Lower lobe of right lung (tissue), 2 donors: ENCODE measurements around the gene RAET1E. TPM values are rescaled to one million over a fixed set of nuclear protein-coding genes. Genes with fewer than 3 reads are reported as not detected.
A peak's percentile ranks its signal among the peaks of the same experiment; 100 is the strongest.
"Not testable (repeated sequence)": the region's sequence is repeated elsewhere in the genome, so short reads cannot be mapped to it uniquely, and the experiment has no call there.

Source experiments
- ATAC-seq, 2 donors: fragments of 200-7000 bp; cut with Tn5 transposase; one replicate each; pipeline ENCODE4 v1.9.1; 2020 to 2022; ENCODE audit warnings: mild to moderate bottlenecking in 2 of 2, moderate library complexity in 2 of 2
- DNase-seq: peaks from one replicate; pipeline ENCODE4 v3.0.0-alpha.2; 2020
- H3K27ac ChIP-seq: fragments of 200-600 bp; one replicate; pipeline ENCODE4 v1.8.0; 2022
- H3K27me3 ChIP-seq: fragments of 200-600 bp; one replicate; pipeline ENCODE4 v1.8.0; 2022; ENCODE audit warnings: low read depth
- H3K36me3 ChIP-seq: fragments of 200-600 bp; one replicate; pipeline ENCODE4 v1.8.0; 2022; ENCODE audit warnings: mild to moderate bottlenecking
- H3K4me1 ChIP-seq: fragments of 200-600 bp; one replicate; pipeline ENCODE4 v1.8.0; 2022
- H3K4me3 ChIP-seq: fragments of 200-600 bp; one replicate; pipeline ENCODE4 v1.8.0; 2022; ENCODE audit warnings: mild to moderate bottlenecking
- H3K9me3 ChIP-seq: fragments of 200-600 bp; one replicate; pipeline ENCODE4 v1.8.0; 2022
- intact Hi-C: fragments of 100-400 bp; cut with DNase I; formaldehyde crosslinking; loops from one replicate; pipeline ENCODE4 v1.11.0; 2022
- total RNA-seq: library from RNA; stranded (reverse); fragmentation: NEBNext Ultra II Directional; extraction: Animal tissue kit (Norgen Biotek cat#: 25700); gene quantifications from one replicate; pipeline ENCODE4 v1.2.1, GENCODE V29; 2021
- TF ChIP-seq, protein P1 (sequence below): fragments of 200-600 bp; IDR thresholded peaks from one replicate; pipeline ENCODE4 v1.8.0; 2022; ENCODE audit warnings: antibody characterized with exemption, mild to moderate bottlenecking
- donor health status: DM: no; HTN: yes; CAD: no; lungs with severe emphysema.

The RAET1E gene
- total RNA-seq, 1 donor from 2014 or later: not detected

- H3K27me3 ChIP-seq: no peaks in the 10 kb centered on the region
- TF ChIP-seq, protein P1, sequence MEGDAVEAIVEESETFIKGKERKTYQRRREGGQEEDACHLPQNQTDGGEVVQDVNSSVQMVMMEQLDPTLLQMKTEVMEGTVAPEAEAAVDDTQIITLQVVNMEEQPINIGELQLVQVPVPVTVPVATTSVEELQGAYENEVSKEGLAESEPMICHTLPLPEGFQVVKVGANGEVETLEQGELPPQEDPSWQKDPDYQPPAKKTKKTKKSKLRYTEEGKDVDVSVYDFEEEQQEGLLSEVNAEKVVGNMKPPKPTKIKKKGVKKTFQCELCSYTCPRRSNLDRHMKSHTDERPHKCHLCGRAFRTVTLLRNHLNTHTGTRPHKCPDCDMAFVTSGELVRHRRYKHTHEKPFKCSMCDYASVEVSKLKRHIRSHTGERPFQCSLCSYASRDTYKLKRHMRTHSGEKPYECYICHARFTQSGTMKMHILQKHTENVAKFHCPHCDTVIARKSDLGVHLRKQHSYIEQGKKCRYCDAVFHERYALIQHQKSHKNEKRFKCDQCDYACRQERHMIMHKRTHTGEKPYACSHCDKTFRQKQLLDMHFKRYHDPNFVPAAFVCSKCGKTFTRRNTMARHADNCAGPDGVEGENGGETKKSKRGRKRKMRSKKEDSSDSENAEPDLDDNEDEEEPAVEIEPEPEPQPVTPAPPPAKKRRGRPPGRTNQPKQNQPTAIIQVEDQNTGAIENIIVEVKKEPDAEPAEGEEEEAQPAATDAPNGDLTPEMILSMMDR: no peak
- H3K9me3 ChIP-seq: no peaks in the 10 kb centered on the region
- peaks cover 42% of the 10 kb centered on the region for H3K4me1 ChIP-seq
- intact Hi-C loops: no loop called here
- H3K4me3 ChIP-seq: no peak overlapping the region
- H3K27ac ChIP-seq: no peak overlapping the region
- H3K36me3 ChIP-seq: no peaks in the 10 kb centered on the region
- ATAC-seq (peak; percentile 58 to 69), DNase-seq (no peak)
Measured at GRCh38 chr6:149855040-149855654, 42.8 kb downstream of the RAET1E start.

- DNase-seq: peak; percentile 70
- no peaks in the 10 kb centered on the region for H3K27me3 ChIP-seq
- H3K4me1 ChIP-seq: peaks cover 41% of the 10 kb centered on the region
- H3K27ac ChIP-seq: no peak overlapping the region
- H3K4me3 ChIP-seq: no peak overlapping the region
- H3K36me3 ChIP-seq: no peaks in the 10 kb centered on the region
- no peaks in the 10 kb centered on the region for H3K9me3 ChIP-seq
- intact Hi-C loops: no loop called here
- ATAC-seq: peak; percentile 72 to 77
- TF ChIP-seq, protein P1: no peak
Measured at GRCh38 chr6:149854532-149854931, 43.4 kb downstream of the RAET1E start.

- H3K27me3 ChIP-seq, H3K9me3 ChIP-seq, H3K36me3 ChIP-seq, ATAC-seq, H3K27ac ChIP-seq, H3K4me3 ChIP-seq, intact Hi-C loops, DNase-seq: not testable (repeated sequence)
- H3K4me1 ChIP-seq: peaks cover 38% of the 10 kb centered on the region
Measured at GRCh38 chr6:149854017-149854416, 43.9 kb downstream of the RAET1E start.

GRCh38 chr6:149852881-149853280 lies 45.0 kb downstream of the RAET1E start:
- intact Hi-C loops: no loop called here
- no peaks in the 10 kb centered on the region for H3K27me3 ChIP-seq
- peaks cover 38% of the 10 kb centered on the region for H3K4me1 ChIP-seq
- TF ChIP-seq, protein P1: no peak
- no peak for ATAC-seq
- no peak for DNase-seq
- H3K36me3 ChIP-seq: no peaks in the 10 kb centered on the region
- no peak overlapping the region for H3K4me3 ChIP-seq
- H3K27ac ChIP-seq: peak overlapping the region; percentile 14
- no peaks in the 10 kb centered on the region for H3K9me3 ChIP-seq

DNA sequence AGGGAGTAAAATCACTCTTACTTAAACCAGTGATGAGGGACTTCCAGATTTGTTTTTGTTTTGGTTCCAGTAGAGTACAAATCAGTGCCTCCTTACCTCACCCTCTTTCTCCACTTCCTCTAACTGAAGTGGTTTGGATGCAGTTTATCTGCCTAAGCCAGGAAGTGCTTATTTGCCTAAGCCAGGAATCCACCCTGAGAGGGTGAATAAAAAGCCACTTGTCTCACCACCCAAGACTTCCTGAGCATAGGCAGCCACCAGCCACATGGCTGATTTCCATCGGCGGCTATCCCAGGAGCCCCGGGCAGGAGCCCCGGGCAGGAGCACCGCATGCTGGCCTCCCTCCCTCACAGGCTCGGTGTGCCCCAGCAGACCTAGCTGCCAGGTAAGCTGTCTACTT lies 45.7 kb downstream of the RAET1E start:
- TF ChIP-seq, protein P1: no peak
- H3K27ac ChIP-seq: peak overlapping the region; percentile 14

GRCh38 chr6:149851461-149852110 lies 46.3 kb downstream of the RAET1E start:
- H3K36me3 ChIP-seq: no peaks in the 10 kb centered on the region
- peaks cover 46% of the 10 kb centered on the region for H3K4me1 ChIP-seq
- ATAC-seq: no peak
- H3K9me3 ChIP-seq: no peaks in the 10 kb centered on the region
- no peak overlapping the region for H3K4me3 ChIP-seq
- intact Hi-C loops: no loop called here
- peak overlapping the region; percentile 14 for H3K27ac ChIP-seq
- DNase-seq: no peak
- H3K27me3 ChIP-seq: no peaks in the 10 kb centered on the region
- TF ChIP-seq, protein P1: no peak

More for the DNA sequence above, 45.7 kb downstream of the RAET1E start:
- peak; percentile 90 for ATAC-seq
- H3K36me3 ChIP-seq: no peaks in the 10 kb centered on the region
- no peaks in the 10 kb centered on the region for H3K27me3 ChIP-seq
- peaks cover 40% of the 10 kb centered on the region for H3K4me1 ChIP-seq
- intact Hi-C loops: no loop called here
- no peak overlapping the region for H3K4me3 ChIP-seq
- DNase-seq: peak; percentile 69
- H3K9me3 ChIP-seq: no peaks in the 10 kb centered on the region

DNA sequence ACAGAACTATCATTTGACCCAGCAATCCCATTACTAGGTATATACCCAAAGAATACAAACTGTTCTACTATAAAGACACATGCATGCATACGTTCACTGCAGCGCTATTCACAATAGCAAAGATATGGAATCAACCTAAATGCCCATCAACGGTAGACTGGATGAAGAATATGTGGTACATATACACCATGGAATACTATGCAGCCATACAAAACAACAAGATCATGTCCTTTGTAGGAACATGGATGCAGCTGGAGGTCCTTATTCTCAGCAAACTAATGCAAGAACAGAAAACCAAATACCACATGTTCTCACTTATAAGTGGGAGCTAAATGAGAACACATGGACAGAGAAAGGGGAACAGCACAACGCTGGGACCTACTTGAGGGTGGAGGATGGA lies 49.6 kb downstream of the RAET1E start:
- H3K36me3 ChIP-seq, H3K9me3 ChIP-seq, H3K27me3 ChIP-seq, ATAC-seq, intact Hi-C loops, H3K4me3 ChIP-seq, H3K27ac ChIP-seq, DNase-seq: not testable (repeated sequence)
- peaks cover 35% of the 10 kb centered on the region for H3K4me1 ChIP-seq
